GM18861 (cell line): ENCODE measurements around the gene NIT2.
"Not testable (repeated sequence)": the region's sequence is repeated elsewhere in the genome, so short reads cannot be mapped to it uniquely, and the experiment has no call there.

ENCODE experiments used
- ATAC-seq: cut with Tn5 transposase; IDR thresholded peaks from one replicate; pipeline ENCODE4 v1.9.1; 2021; ENCODE audit not compliant: unreplicated experiment

The NIT2 gene

GRCh38 chr3:100336229-100336628, 1.7 kb downstream of the NIT2 start:
- not testable (repeated sequence) for ATAC-seq

DNA sequence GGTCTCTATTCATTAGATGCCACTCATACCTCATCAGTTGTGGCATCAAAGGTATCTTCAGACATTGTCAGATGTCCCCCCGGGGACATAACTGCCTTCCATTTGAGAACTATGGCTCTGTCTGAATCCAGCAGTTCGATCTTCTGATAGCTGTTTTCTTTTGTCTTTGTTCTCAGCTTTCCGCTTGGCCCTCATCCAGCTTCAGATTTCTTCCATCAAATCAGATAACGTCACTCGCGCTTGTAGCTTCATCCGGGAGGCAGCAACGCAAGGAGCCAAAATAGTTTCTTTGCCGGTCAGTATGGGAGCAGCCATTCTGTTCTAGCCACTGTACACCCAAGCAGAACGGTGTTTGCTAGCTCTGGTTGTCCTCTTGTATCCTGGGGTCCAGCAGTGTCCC, 4.4 kb downstream of the NIT2 start:
- no peak for ATAC-seq

GRCh38 chr3:100339786-100340185, 5.2 kb downstream of the NIT2 start:
- ATAC-seq, result no peak

- ATAC-seq, result no peak
Observed at GRCh38 chr3:100340527-100340926, 6.0 kb downstream of the NIT2 start.

DNA sequence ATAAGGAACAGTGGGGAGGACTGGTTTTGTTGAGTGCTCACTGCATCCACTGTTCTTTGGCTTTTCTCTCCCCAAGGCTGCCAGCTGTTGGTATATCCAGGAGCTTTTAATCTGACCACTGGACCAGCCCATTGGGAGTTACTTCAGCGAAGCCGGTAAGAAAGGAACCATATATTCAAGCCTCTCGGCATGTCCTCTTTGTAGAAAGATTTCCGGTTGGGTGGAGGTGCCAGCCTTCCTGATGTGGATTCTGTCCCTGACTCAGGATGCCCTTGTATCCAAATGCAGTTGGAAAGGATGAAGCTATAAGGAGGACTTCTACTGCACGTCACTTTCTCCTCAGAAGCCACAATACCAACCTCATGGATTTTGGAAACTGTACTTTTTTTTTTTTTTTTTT, 14.2 kb downstream of the NIT2 start:
- no peak for ATAC-seq

DNA sequence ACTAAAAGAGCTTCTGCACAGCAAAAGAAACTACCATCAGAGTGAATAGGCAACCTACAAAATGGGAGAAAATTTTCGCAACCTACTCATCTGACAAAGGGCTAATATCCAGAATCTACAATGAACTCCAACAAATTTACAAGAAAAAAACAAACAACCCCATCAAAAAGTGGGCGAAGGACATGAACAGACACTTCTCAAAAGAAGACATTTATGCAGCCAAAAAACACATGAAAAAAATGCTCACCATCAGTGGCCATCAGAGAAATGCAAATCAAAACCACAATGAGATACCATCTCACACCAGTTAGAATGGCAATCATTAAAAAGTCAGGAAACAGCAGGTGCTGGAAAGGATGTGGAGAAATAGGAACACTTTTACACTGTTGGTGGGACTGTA, 17.2 kb downstream of the NIT2 start:
- ATAC-seq, result not testable (repeated sequence)

DNA sequence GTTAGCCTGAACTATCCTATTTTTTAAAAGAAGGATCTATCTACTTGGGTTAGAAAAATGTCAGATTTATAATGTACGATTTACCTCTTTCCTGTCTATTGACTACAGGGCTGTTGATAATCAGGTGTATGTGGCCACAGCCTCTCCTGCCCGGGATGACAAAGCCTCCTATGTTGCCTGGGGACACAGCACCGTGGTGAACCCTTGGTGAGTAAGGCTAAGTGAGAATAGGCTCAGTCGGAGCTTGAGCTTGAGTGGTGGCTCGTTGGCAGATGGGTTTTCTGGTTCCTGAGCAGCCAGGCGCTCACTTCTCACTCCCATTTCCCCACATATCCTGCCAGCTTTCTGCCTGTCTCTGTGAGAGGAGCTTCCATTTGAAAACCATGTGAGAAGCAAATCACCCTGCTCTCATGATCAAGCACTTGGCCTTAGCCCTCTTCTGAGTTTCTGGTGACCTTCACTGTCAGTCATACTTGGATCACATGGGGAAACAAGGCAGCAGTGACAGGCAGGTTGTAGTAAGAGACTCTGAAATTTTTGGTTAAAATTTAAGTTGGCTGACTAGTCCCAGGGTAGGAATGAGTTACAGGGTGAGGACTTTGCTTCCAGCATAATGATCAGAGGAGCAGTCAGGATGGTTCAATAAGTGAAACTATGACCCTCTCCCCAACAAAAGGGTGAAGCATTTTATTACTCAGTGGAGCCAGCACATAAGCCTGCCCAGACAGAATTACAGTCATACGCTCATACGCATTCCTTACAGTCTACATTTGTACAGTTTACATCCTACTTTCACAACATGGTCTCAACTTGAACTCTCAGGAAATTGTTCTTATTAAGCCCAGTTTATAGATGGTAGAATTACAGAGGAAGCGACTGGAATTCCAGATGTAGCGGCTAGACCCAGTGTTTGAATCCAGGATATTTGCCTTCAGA, 18.0 kb downstream of the NIT2 start:
- ATAC-seq, result no peak

GRCh38 chr3:100354850-100355249, 20.3 kb downstream of the NIT2 start:
- ATAC-seq, result peak; percentile 81

GRCh38 chr3:100358413-100358812, 23.9 kb downstream of the NIT2 start:
- no peak for ATAC-seq

DNA sequence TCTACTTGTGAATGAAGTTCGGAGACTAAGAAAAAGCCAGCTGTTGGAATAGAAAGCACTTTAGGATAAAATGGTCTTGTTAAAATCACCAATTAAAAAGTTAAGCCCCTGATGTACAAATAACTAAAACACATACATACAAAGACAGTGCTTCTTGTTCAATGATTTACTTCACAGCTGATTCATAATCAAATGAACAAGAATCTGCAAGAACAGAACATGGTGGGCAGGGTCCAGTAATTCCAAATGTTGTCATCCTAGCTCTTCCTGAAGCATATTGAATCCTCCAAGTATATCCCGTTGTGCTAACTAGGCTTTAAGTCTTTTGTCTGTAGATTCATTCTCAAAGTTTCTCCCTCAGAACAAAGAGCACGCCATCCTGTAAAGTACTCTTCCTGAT, 24.5 kb downstream of the NIT2 start:
- no peak for ATAC-seq

DNA sequence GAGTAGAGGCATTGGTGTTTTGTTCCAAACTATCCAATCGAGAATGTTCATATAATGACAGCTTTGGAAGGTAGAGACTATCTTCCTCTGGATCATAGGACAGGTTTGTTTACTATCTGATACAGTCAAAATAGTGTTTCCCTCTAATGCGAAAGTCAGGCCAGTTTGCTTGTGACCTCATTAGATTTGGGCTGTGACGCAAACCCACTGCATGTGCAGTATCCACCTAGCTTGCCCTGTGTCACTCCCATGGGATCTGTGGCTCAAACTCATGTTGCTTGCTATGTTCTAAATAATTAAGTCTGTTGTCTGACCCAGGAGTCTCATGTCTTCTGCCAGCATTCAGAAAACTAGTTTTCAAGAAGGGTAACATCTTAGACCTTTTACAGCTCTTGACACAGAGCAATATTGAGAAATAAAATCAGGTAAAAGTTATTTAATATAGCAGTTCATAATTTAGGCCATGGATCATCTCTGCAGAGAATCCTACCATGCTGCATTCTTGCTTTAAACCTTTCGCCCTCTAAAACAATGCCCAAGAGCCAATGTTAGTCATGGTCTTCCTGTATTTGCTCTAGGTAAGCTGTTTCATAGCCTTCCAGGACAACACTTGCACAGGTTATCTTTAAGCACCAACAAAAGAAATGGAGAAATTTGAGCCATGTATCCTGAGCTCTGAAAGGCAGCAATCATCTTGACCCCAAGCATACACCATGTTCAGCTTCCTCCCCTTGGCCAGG, 26.4 kb downstream of the NIT2 start:
- no peak for ATAC-seq

GRCh38 chr3:100361897-100362296, 27.3 kb downstream of the NIT2 start:
- no peak for ATAC-seq

- no peak for ATAC-seq
Observed at GRCh38 chr3:100364421-100364820, 29.9 kb downstream of the NIT2 start.

DNA sequence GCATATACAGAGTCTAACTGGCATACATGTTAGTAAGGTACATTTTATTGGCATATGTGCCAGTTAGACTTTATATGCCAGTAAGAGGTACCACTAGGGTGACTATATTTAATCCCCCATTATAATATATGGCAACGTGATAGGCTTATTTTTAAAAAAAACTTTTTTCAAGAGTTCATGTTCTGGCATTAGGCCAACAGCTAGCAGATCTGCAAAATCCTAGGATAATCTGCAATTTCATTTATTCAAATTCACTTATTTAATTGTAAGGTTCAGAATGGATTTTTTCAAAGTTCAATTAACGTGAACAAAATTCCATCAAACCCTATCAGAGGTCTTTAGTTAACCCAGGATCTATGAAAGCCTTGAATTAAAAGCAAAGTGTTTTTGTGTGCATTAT, 31.9 kb downstream of the NIT2 start:
- ATAC-seq, result no peak

DNA sequence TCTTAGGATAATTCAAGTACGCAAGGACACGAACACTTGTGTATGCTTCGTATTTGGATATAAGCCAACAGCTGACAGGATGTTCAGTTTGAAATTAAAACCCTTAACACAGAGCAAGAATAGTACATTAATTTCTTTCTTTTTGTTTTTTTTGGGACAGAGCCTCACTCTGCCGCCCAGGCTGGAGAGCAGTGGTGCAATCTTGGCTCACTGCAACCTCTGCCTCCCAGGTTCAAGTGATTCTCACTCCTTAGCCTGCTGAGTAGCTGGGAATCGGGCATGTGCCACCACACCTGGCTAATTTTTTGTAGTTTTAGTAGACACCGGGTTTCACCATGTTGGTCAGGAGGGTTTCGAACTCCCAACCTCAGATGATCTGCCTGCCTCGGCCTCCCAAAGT, 33.9 kb downstream of the NIT2 start:
- no peak for ATAC-seq

GRCh38 chr3:100370756-100371155, 36.2 kb downstream of the NIT2 start:
- no peak for ATAC-seq

DNA sequence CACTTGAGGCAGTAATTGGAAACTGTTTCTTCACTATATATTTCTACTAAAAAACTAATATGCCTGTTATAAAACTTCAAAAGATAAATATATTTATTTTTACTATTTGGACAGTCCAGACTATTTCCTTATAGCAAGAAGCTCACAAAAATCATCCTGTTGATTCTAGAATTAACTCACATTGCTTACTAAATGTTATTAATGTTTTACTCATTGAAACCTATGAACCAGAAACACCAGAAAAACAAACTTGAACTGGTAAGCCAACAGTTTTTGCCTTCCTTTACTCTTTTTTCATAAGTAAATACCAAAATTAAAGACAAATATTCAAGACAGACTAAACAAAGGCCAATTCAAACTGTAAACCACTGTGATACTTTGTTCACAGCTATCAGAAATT, 40.0 kb downstream of the NIT2 start:
- ATAC-seq, result no peak

DNA sequence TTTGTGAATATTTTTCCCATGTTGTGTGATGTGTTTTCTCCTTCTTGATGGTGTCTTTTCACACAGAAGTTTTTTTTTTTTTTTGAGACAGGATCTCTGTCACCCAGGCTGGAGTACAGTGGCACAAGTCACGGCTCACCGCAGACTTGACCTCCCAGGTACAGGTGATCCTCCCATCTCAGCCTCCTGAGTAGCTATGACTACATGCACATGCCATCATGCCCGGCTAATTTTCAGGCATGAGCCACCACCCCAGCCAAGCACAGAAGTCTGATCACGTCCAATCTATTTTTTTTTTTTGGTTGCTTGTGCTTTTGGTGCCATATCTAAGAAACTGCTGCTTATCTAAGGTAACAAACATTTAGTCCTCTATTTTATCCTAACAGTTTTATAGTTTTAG, 41.7 kb downstream of the NIT2 start:
- no peak for ATAC-seq

DNA sequence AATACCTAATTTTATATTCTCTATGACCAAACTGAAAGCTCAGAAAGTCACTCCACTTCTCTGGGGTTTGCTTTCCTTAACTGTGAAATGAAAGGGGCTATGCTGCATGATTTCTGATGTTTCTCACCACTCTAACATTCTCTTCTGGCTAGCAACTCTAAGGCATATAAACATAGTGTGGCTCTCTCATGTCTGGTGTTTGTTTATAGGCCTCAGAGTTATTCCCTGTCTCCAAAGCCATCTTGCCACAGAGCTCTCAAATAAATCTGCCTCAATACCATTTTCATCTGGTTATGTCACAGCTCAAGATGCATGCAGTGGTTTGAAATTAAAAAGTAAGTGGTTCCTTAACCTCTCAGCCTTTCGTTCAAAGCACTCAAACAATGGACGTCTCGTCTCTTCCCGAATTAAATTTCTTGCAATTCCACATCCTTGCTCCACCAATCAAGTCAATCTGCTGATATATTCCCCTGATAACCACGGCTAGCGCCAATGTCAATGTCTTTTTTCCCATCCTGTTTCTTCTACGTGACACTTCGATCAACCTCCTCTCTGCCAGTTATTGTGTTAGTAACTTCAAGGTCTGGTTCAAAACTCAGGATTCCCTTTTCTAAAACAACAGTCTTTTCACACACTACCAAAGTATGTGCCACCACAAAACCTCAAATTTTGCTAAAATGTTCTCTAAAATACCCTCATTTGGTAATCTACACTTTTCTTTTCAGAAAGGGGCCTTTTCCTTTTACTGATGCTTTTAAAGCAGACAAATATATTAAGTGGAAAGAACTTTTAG, 50.4 kb downstream of the NIT2 start:
- no peak for ATAC-seq

GRCh38 chr3:100386437-100387074, 52.0 kb downstream of the NIT2 start:
- ATAC-seq, result no peak

- no peak for ATAC-seq
Observed at GRCh38 chr3:100389025-100389424, 54.5 kb downstream of the NIT2 start.
